Astrocyte (in vitro differentiated cells and primary cell): ENCODE measurements around the gene MYO9A. TPM values are rescaled to one million over a fixed set of nuclear protein-coding genes. Genes with fewer than 3 reads are reported as not detected.
A peak's percentile ranks its signal among the peaks of the same experiment; 100 is the strongest.

Experiments used
- DNase-seq: peaks from one replicate; pipeline ENCODE4 v3.0.0-alpha.2; 2010; ENCODE audit warnings: low read depth
- FAIRE-seq: peaks from 2 replicates; lab custom pipeline; 2011; peaks lifted over from hg19 to GRCh38; lab: Jason Lieb, UNC
- H2AFZ ChIP-seq: 2 replicates; pipeline ENCODE4 v1.6.0; 2012; ENCODE audit warnings: low read depth, low read length, inconsistent platforms
- H3K27ac ChIP-seq: 2 replicates; pipeline ENCODE4 v1.5.1; 2011; ENCODE audit warnings: low read depth, low read length, inconsistent platforms
- H3K27me3 ChIP-seq: 2 replicates; pipeline ENCODE4 v1.6.0; 2011; ENCODE audit warnings: low read length, inconsistent platforms; ENCODE audit not compliant: insufficient read depth
- H3K36me3 ChIP-seq: 2 replicates; pipeline ENCODE4 v1.5.1; 2011; ENCODE audit warnings: low read length, inconsistent platforms; ENCODE audit not compliant: insufficient read depth
- H3K4me1 ChIP-seq: 2 replicates; pipeline ENCODE4 v1.5.1; 2011; ENCODE audit warnings: low read length, inconsistent platforms; ENCODE audit not compliant: insufficient read depth
- H3K4me2 ChIP-seq: 2 replicates; pipeline ENCODE4 v1.6.0; 2012; ENCODE audit warnings: low read length, inconsistent platforms
- H3K4me3 ChIP-seq: 2 replicates; pipeline ENCODE4 v1.5.1; 2011; ENCODE audit warnings: low read depth, mild to moderate bottlenecking, low read length, inconsistent platforms; ENCODE audit not compliant: insufficient read depth
- H3K79me2 ChIP-seq: 2 replicates; pipeline ENCODE4 v1.6.0; 2012; ENCODE audit warnings: mild to moderate bottlenecking, low read length, inconsistent platforms; ENCODE audit not compliant: insufficient read depth
- H3K9ac ChIP-seq: 2 replicates; pipeline ENCODE4 v1.6.0; 2012; ENCODE audit warnings: mild to moderate bottlenecking, low read length, inconsistent platforms
- H3K9me3 ChIP-seq: 2 replicates; pipeline ENCODE4 v1.5.1; 2012; ENCODE audit warnings: low read depth, mild to moderate bottlenecking, low read length, inconsistent platforms; ENCODE audit not compliant: insufficient read depth
- H4K20me1 ChIP-seq: 2 replicates; pipeline ENCODE4 v1.6.0; 2012; ENCODE audit warnings: low read length, inconsistent platforms; ENCODE audit not compliant: insufficient read depth
- H3K27ac Mint-ChIP-seq: one replicate; pipeline ENCODE4 v1.8.0; 2021; ENCODE audit warnings: mild to moderate bottlenecking, mixed read lengths; ENCODE audit not compliant: unreplicated experiment
- H3K27me3 Mint-ChIP-seq: one replicate; pipeline ENCODE4 v1.8.0; 2021; ENCODE audit warnings: low read depth, mixed read lengths; ENCODE audit not compliant: unreplicated experiment
- H3K36me3 Mint-ChIP-seq: one replicate; pipeline ENCODE4 v1.8.0; 2021; ENCODE audit warnings: low read depth, mixed read lengths; ENCODE audit not compliant: unreplicated experiment
- H3K4me1 Mint-ChIP-seq: one replicate; pipeline ENCODE4 v1.8.0; 2021; ENCODE audit warnings: low read depth, mixed read lengths; ENCODE audit not compliant: unreplicated experiment
- H3K4me3 Mint-ChIP-seq: one replicate; pipeline ENCODE4 v1.8.0; 2021; ENCODE audit warnings: mild to moderate bottlenecking, moderate library complexity, mixed read lengths; ENCODE audit not compliant: unreplicated experiment
- H3K9me3 Mint-ChIP-seq: one replicate; pipeline ENCODE4 v1.8.0; 2021; ENCODE audit warnings: mild to moderate bottlenecking, mixed read lengths; ENCODE audit not compliant: unreplicated experiment
- EZH2 ChIP-seq: IDR thresholded peaks from 2 replicates; pipeline ENCODE4 v1.6.1; 2012; ENCODE audit warnings: mild to moderate bottlenecking, low read length, inconsistent platforms; ENCODE audit not compliant: insufficient read depth
- total RNA-seq: library from RNA; stranded (reverse); gene quantifications from 2 replicates; pipeline ENCODE4 v1.2.1, GENCODE V29; 2021
- TF ChIP-seq, protein P1 (sequence below): IDR thresholded peaks from 2 replicates; pipeline ENCODE4 v1.5.1; 2011; ENCODE audit warnings: low read depth, mild to moderate bottlenecking, inconsistent platforms, low read length, moderate library complexity; ENCODE audit not compliant: insufficient read depth

Gene MYO9A
- total RNA-seq, 1 donor from 2014 or later, result 26.4 TPM

DNA sequence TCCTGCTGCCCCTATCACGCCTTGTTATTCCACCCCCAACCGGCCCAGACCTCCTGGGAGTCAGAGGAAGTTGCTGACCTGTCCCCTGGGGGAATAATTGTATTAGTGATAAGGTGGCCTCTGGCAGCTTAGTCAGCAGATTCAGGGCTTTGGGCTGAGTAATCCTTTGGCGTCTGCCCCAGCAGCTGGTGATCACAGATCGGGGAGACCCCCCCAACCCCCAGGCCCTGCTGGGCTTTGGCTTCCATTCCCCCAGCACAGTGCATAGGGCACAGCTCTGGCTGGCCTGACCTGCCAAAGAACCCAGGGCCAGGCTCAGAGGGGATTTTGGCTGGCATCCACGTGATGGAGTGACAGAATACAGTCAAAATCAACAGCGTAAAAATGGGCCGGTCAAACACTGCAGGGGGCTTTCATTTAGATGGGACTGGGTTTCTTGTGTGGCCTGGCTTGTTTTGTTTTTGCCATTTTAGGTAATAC is 311.5 kb downstream of the MYO9A start:
- Histone ChIP-seq H3K79me2 (no peaks in the 10 kb centered on the region), H4K20me1 (no peaks in the 10 kb centered on the region), H3K27me3 (no peaks in the 10 kb centered on the region), H3K27ac (no peak overlapping the region), H3K9me3 (no peaks in the 10 kb centered on the region), H3K36me3 (no peaks in the 10 kb centered on the region), H3K4me1 (peaks cover 21% of the 10 kb centered on the region), H3K4me2 (peak overlapping the region; percentile 50), H2AFZ (no peak overlapping the region), H3K4me3 (no peak overlapping the region), H3K9ac (no peak overlapping the region)
- DNase-seq (peak; percentile 45), FAIRE-seq (no peak)
- TF ChIP-seq, protein P1, sequence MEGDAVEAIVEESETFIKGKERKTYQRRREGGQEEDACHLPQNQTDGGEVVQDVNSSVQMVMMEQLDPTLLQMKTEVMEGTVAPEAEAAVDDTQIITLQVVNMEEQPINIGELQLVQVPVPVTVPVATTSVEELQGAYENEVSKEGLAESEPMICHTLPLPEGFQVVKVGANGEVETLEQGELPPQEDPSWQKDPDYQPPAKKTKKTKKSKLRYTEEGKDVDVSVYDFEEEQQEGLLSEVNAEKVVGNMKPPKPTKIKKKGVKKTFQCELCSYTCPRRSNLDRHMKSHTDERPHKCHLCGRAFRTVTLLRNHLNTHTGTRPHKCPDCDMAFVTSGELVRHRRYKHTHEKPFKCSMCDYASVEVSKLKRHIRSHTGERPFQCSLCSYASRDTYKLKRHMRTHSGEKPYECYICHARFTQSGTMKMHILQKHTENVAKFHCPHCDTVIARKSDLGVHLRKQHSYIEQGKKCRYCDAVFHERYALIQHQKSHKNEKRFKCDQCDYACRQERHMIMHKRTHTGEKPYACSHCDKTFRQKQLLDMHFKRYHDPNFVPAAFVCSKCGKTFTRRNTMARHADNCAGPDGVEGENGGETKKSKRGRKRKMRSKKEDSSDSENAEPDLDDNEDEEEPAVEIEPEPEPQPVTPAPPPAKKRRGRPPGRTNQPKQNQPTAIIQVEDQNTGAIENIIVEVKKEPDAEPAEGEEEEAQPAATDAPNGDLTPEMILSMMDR, result no peak
- no peak for TF ChIP-seq EZH2
- H3K4me1 Mint-ChIP-seq, result peaks cover 29% of the 10 kb centered on the region
- peaks cover 16% of the 10 kb centered on the region for H3K27me3 Mint-ChIP-seq
- no peaks in the 10 kb centered on the region for H3K36me3 Mint-ChIP-seq
- no peak overlapping the region for H3K27ac Mint-ChIP-seq
- no peak overlapping the region for H3K4me3 Mint-ChIP-seq
- H3K9me3 Mint-ChIP-seq, result no peaks in the 10 kb centered on the region

DNA sequence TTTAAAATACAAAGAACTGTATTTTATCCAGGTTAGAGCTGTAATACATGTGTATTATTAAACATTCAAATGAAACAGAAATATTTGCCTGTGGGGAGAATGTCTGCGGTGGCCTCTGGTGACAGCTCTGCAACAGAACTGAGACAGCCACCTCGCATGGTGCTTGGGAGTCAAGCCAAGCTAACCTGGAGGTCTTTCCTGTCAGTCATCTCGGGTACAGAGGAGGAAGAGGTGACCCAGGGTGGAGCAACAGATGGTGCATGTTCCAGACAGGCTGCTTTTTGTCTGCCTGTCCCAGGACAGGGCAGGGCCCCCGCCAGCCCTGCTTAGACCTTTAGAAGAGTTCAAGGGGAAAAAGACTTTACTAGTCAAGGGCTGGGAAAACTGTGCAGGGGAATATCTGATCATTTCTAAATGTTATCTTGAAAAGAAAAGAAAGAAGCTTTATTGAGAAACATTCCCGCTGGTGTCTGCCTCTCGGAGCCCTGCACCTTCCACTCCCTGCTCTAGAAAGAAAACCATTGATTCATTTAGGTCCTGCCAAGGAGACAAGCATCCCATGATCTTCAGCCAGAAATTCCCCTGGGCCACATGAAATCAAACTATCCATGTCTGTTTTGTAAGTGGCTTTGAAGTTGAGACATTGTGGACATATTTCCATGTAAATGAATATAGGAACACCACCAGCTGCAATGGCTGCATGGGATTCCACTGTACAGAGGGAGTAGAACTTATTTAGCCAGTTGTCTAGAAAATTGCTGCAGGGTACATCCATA is 313.1 kb downstream of the MYO9A start:
- Mint-ChIP-seq H3K27ac (no peak overlapping the region), H3K4me3 (peak overlapping the region; percentile 9), H3K36me3 (no peaks in the 10 kb centered on the region), H3K4me1 (peaks cover 29% of the 10 kb centered on the region), H3K9me3 (no peaks in the 10 kb centered on the region), H3K27me3 (peaks cover 8% of the 10 kb centered on the region)
- Histone ChIP-seq H3K4me3 (no peak overlapping the region), H3K4me2 (no peak overlapping the region), H3K36me3 (no peaks in the 10 kb centered on the region), H3K4me1 (peaks cover 25% of the 10 kb centered on the region), H3K27ac (no peak overlapping the region), H3K9ac (no peak overlapping the region), H3K79me2 (no peaks in the 10 kb centered on the region), H4K20me1 (no peaks in the 10 kb centered on the region), H3K9me3 (no peaks in the 10 kb centered on the region), H3K27me3 (no peaks in the 10 kb centered on the region), H2AFZ (no peak overlapping the region)
- no peak for FAIRE-seq
- DNase-seq, result no peak
- TF ChIP-seq EZH2, result no peak
- TF ChIP-seq, protein P1, result no peak

DNA sequence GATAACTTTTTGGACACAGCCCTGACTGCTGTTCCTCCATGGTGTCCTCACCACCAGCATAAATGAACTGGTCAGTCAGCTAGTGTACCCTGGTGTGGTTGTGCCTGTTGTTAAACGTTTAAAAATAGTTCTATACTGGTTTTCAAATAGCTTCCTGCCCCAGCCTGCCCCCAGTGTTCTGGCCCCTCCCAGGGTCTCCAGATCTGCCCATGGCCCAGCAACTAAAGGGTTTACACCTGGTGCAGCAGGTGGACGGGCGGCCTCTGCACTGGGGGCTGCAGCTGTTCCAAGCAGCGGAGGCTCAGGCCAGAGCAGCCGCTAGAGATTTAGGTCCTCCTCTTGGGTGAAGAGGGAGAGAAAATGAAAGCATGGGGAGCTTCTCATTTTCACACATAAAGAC is 313.7 kb downstream of the MYO9A start:
- Mint-ChIP-seq H3K36me3 (no peaks in the 10 kb centered on the region), H3K27me3 (peaks cover 6% of the 10 kb centered on the region), H3K4me3 (no peak overlapping the region), H3K9me3 (no peaks in the 10 kb centered on the region), H3K4me1 (peaks cover 29% of the 10 kb centered on the region), H3K27ac (no peak overlapping the region)
- H3K4me2 ChIP-seq, result no peak overlapping the region
- DNase-seq (no peak), FAIRE-seq (no peak)
- no peaks in the 10 kb centered on the region for H3K79me2 ChIP-seq
- no peak for TF ChIP-seq EZH2
- TF ChIP-seq, protein P1, result no peak
- peaks cover 25% of the 10 kb centered on the region for H3K4me1 ChIP-seq
- H4K20me1 ChIP-seq, result no peaks in the 10 kb centered on the region
- no peak overlapping the region for H3K4me3 ChIP-seq
- no peak overlapping the region for H3K27ac ChIP-seq
- no peaks in the 10 kb centered on the region for H3K9me3 ChIP-seq
- no peak overlapping the region for H2AFZ ChIP-seq
- H3K36me3 ChIP-seq, result no peaks in the 10 kb centered on the region
- no peaks in the 10 kb centered on the region for H3K27me3 ChIP-seq
- no peak overlapping the region for H3K9ac ChIP-seq
